Prostate gland (tissue), 2 donors: ENCODE data around the gene CRYGN.

Source experiments
- POLR2A ChIP-seq: fragments of 450-650 bp; IDR thresholded peaks from one replicate; pipeline ENCODE4 v1.6.1; 2016; ENCODE audit warnings: antibody characterized with exemption, mild to moderate bottlenecking
- POLR2AphosphoS5 ChIP-seq: sonication (generic); formaldehyde crosslinking; IDR thresholded peaks from one replicate; pipeline ENCODE4 v1.6.1; 2017; ENCODE audit warnings: antibody characterized with exemption
- TF ChIP-seq, protein P1 (sequence below), 4 experiments: fragments of 200-600 bp in 2 of 4; fragments of 450-650 bp in 2 of 4; sonication (generic) in 2 of 4; IDR thresholded peaks; 1 replicate in 3 of 4; 2 replicates in 1 of 4; pipeline ENCODE4 v1.5.1; 2016 to 2019; ENCODE audit warnings: antibody characterized with exemption in 4 of 4, mild to moderate bottlenecking in 2 of 4, moderate library complexity in 2 of 4

DNA sequence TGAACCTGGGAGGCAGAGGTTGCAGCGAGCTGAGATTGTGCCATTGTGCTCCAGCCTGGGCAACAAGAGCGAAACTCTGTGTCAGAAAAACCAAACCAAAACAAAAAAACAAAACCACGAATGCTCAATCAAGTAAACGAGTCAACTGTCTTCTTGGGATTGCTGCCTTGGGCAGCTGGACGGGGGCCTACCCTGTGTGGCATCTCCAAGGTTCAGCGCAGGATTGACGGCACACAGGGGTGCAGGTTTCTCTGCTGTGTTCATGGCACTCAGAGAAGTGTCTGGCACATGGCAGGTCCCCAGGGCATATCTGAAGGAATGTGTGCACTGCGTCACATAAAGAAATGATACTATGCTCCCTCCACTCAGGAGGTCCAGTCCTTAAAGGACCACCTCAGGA is 25.2 kb upstream of the CRYGN start:
- TF ChIP-seq, protein P1, sequence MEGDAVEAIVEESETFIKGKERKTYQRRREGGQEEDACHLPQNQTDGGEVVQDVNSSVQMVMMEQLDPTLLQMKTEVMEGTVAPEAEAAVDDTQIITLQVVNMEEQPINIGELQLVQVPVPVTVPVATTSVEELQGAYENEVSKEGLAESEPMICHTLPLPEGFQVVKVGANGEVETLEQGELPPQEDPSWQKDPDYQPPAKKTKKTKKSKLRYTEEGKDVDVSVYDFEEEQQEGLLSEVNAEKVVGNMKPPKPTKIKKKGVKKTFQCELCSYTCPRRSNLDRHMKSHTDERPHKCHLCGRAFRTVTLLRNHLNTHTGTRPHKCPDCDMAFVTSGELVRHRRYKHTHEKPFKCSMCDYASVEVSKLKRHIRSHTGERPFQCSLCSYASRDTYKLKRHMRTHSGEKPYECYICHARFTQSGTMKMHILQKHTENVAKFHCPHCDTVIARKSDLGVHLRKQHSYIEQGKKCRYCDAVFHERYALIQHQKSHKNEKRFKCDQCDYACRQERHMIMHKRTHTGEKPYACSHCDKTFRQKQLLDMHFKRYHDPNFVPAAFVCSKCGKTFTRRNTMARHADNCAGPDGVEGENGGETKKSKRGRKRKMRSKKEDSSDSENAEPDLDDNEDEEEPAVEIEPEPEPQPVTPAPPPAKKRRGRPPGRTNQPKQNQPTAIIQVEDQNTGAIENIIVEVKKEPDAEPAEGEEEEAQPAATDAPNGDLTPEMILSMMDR (IDR thresholded peaks at IDR 0.05): no peak
- TF ChIP-seq POLR2A (no peak), POLR2AphosphoS5 (no peak)
